NCI-H2029 (cell line): ENCODE data around the gene SIAH2.

Experiments used
- DNase-seq: peaks from one replicate; lab custom pipeline; 2025; lab: John Stamatoyannopoulos, UW

The SIAH2 gene

DNA sequence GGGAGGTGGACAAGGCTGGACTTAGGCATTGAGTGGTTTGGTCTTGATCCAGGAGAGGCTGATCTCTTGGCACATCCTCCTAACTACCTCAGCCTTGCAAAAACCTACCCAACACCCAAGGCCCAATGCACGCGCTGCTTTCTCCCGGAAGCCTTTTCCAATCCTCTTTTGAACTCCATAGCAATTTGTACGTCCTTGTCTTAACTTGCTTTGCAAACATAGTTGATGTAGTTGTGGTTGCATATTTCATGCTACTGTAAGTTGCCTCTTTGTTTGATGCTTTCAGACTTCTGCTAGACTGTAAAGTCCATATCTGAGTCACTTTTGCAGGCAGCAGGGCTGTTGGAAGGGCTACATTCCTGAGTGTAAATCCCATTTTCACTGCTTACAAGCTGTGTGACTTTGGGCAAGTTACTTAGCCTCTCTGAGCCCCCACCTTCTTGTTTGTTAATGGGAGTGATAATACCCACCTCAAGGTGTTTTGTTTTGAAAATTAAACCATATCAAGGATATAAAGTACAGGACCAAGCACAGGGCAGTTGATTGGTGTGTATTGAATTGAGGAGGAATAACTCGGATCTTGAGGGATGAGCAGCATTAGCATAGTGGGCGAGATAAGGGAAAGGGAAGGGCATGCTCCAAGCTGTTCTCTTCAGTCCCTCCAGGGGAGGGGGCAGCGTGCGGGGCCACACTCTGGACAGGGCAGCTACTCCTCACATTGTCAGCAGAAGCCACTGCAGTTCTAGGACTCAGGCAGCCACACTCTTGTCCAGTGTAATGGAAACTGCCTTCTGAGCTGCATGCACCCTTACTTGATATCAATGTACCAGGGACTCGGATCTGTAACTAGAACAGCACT lies 28.8 kb downstream of the SIAH2 start:
- no peak for DNase-seq

DNA sequence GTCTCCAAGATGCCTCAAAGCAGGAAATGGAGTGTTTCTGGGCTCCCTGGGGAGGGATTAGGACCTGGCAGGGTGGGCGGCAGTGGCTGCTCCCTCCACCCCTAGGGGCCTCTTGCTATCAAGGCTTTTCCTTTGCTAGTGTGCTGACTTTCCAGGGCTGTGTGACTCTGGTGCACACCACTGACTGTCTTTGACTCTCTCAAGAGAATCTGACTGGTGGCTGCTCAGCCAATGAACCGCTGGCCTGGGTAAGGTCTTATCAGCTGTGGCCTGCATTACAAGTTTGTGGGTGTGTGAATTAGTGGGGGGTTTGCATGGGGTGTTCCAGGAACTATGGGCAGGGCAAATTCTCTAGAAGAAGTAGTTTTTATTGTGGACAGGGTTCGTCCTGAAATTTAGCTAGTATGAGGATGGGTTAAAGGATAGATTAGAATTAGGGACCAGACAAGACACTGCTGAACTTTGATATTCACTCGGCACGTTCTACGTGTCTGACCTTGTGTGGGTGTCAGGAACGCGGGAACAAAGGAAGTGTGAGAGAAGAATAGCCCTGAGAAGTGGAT lies 29.5 kb downstream of the SIAH2 start:
- DNase-seq, result no peak

DNA sequence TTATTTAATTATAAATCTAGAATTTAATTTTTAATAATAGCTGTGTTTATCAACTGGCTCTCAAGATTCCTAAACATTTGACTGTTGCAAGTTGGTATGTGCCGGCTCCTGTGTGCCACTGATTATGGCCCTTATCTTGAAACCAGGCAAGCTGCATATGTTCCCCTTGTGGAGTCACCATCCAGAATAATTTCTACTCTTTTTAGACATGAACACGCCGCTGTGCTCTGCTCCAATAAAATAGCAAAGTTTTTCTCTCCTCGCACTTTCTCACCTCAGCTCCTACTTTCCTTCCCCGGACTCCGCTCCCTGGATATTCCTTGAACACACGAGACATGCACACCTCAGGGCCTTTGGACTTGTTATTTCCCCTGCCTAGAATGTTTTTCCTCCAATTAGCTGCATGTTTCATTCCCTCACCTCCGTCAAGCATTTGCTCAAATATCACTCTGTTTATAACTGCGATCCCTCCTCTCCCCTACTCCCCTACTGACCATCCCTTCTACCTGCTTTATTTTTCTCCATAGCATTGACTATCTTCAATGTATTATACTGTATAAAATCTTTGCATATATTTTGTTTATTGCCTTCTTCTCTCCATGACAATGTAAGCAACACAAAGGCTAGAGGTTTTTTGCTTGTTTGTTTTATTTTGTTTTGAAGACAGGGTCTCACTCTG lies 33.1 kb downstream of the SIAH2 start:
- DNase-seq, result no peak

- DNase-seq, result peak; percentile 16
These were observed 35.1 kb downstream of the SIAH2 start for GRCh38 chr3:150727653-150728502.

- no peak for DNase-seq
These were observed 37.4 kb downstream of the SIAH2 start for GRCh38 chr3:150725548-150725947.

GRCh38 chr3:150723946-150724345 lies 39.0 kb downstream of the SIAH2 start:
- peak; percentile 9 for DNase-seq

DNA sequence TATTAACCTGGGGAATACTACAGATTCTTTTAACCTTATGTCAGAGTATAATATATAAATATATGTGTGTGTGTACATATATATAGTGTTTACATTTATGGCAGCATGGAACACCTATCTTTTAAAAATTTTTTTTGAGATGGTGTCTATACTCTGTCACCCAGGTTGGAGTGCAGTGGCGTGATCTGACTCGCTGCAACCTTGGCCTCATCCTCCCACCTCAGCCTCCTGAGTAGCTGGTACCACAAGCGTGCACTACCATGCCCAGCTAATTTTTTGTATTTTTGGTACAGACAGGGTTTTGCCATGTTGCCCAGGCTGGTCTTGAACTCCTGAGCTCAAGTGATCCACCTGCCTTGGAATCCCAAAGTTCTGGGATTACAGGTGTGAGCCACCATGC lies 40.7 kb downstream of the SIAH2 start:
- DNase-seq, result no peak

DNA sequence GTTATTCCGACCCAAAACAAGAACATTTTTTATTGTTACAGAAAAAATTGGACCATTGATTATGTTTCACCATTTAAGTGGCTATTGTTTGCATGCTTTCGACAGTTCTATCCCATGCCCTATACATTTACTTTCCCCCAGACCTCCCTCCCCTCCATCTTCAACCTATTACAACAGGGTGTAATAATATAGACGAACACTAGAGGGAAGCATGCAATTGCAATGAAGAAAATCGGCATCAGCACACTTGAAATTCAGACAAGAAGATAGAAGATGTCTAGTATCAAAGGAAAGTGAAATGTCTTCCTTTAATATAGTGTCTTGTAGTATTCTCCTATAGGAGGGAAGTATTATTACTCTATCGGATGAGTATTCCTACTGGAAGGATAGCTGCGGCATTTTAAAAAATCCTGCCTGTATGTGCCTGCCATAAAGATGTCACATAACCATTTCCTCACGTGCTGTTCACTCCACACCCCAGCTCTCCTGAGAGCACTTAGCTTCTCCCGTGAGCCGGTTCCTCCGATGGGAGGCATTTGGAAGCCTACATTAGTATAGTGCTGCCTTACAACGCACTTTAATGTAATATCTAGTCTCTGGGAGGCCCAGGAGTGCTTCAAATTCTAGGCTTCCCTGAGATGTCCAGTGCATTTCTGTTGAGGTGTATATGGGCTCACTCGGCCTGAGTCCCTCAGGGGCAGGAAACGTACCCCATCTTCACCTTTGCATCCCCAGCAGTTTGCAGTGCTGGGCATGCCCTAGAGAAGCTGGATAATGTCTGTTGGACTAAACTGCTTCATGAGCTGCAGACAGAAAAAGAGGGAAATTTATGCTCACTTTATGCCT lies 41.5 kb downstream of the SIAH2 start:
- peak; percentile 66 for DNase-seq

GRCh38 chr3:150720444-150720843 lies 42.5 kb downstream of the SIAH2 start:
- DNase-seq, result no peak

DNA sequence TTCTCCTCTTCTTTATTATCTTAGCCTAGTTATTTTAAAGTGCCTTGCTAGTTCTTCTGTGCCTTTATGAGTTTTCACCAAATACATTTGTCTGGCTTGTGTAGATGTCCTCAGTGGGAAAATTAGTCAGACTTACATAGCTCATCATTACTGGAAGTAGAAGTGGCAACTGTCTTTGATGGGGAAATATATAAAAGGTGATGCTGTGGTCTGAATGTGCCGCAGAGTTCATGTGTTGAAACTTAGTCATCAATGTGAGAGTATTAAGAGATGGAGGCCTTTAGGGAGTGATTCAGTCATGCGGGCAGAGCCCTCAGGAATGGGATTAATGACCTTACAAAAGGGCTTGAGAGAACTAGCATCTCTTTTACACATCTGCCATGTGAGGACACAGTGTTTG lies 52.9 kb downstream of the SIAH2 start:
- no peak for DNase-seq

DNA sequence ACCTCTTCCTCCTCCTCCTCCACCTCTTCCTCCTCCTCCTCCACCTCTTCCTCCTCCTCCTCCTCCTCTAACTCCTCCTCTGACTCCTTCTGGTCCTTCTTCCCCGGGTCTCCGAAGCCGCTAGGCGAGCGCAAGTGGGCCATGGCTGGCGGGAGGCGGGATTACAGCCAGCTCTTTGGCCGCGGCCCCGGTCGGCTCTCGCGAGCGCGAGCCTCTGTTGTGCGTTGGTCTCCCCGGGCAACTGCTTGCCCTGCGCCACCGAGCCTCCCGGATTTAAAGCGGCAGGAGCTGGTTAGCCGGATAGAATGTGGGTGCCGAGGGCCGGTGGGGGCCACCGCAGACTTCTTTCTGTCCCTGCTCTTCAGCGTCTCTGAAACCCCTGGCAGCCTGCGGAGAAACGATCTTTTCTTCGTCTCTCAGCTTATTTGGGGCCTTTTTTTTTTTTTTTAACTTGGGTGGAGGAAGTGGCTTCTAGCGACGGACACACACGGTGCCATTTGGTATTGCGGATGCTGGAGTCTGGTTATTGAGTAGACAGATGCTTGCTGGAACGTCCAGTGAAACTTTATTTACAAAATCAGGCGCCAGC lies 59.1 kb downstream of the SIAH2 start, which contains the start of gene ERICH6:
TSS of gene ERICH6 (minus strand) at position 165 of the 589 bp plus-strand sequence. CDS start at position 143, 22 bp downstream.
- DNase-seq, result peak; percentile 91

- DNase-seq, result no peak
These were observed 59.6 kb downstream of the SIAH2 start for GRCh38 chr3:150703299-150703755.

DNA sequence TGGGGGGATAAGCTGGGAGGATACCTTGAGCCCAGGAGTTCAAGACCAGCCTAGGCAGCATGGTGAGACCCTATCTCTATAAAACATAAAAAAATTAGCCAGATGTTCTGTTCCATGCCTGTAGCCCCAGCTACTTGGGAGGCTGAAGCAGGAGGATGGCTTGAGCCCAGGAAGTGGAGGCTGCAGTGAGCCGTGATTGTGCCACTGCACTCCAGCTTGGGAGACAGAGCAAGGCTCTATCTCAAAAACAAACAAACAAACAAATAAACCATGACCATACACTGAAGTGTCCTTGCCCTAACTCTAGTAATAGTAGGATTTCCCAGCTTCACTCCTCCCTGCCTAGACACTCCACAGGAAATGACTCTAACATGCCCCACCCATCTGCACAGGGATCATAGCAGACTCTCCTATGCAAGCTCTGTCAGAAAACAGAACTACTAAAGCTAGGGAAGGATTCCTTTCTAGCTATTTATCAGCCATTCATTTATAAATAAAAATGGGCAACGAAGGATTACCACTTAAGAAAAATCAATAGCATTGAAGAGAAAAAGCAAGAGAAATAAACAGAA lies 63.8 kb downstream of the SIAH2 start:
- no peak for DNase-seq

DNA sequence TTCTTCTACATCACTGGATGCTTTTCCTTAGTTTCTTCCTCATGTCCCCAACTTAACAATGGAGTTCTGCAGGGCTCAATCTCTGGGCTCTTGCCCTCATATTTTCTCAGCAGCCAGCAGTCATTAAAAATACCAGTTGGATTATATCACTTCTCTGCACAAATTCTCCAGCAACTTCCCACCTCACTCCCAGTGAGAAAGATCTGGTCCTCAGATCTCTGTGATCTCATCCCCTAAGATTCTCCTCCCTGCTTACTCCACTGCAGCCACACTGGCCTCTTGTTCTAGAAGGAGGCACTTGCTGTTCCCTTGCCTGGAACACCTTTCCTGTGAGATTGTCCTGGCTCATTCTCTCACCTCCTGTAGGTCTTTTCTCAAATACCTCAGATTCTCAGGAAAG lies 65.3 kb downstream of the SIAH2 start:
- DNase-seq, result no peak

DNA sequence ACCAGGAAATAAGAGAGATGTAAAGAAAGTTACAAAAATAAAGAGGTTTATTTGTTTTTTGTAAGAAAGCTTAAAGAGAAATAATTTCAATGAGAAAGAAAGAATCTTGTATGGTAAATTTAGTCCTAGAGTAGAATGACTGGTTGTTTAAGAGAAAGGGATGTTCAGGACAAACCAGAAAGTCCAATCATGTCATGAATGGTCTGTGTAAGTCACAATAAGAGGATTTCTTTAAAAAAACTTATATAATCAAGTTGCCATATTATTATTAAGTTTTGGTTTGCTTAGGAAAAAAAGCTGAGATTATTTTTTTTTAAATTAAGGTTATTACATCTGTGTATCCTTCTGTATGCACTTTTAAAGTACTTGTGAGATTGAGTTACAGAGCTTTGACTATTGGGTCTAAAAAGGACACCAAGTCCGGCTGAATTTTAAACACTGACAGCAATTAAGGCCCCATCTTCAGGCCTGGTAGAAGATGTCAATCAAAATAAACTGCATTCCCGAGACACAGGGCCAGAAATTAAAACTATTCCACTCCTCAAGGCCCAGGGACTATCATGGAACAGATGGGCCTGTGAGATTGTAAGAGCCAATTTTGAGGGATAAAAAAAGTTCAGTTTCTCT lies 71.4 kb downstream of the SIAH2 start:
- no peak for DNase-seq
